ENCODE data around the gene FBXL13. TPM values are rescaled to one million over a fixed set of nuclear protein-coding genes. Genes with fewer than 3 reads are reported as not detected.
"Not testable (repeated sequence)": the region's sequence is repeated elsewhere in the genome, so short reads cannot be mapped to it uniquely, and the experiment has no call there.

Gene FBXL13
- total RNA-seq, 1 donor from 2014 or later, result 0.98 TPM

- no peak overlapping the region for H3K27ac ChIP-seq
- no peaks in the 10 kb centered on the region for H3K36me3 ChIP-seq
- H3K4me3 ChIP-seq, result no peak overlapping the region
- DNase-seq (ENCODE audit: extremely low spot score in 2 of 2), result no peak
- intact Hi-C loops (cut with DNase I), result no loop called here
- no peak for TF ChIP-seq POLR2A (IDR thresholded peaks at IDR 0.05)
- no peak for TF ChIP-seq POLR2AphosphoS5 (IDR thresholded peaks at IDR 0.05; ENCODE audit: insufficient read depth in 1 of 2, low read depth in 1 of 2)
- no peak for TF ChIP-seq CTCF (IDR thresholded peaks at IDR 0.05)
- H3K27me3 ChIP-seq, result no peaks in the 10 kb centered on the region
- no peaks in the 10 kb centered on the region for H3K9me3 ChIP-seq
- H3K4me1 ChIP-seq, result no peaks in the 10 kb centered on the region
Observed at GRCh38 chr7:102966465-102966864, 108.1 kb downstream of the FBXL13 start.

- intact Hi-C loops (cut with DNase I); H3K27me3 ChIP-seq: not testable (repeated sequence)
Observed at GRCh38 chr7:102961993-102962392, 112.6 kb downstream of the FBXL13 start.

GRCh38 chr7:102958004-102958403, 116.6 kb downstream of the FBXL13 start:
- H3K27me3 ChIP-seq; intact Hi-C loops (cut with DNase I); H3K4me3 ChIP-seq; DNase-seq (ENCODE audit: extremely low spot score in 2 of 2); H3K36me3 ChIP-seq; H3K4me1 ChIP-seq; H3K27ac ChIP-seq; H3K9me3 ChIP-seq: not testable (repeated sequence)

More at GRCh38 chr7:102961993-102962392, 112.6 kb downstream of the FBXL13 start:
- not testable (repeated sequence) for H3K9me3 ChIP-seq; H3K36me3 ChIP-seq; H3K27ac ChIP-seq; H3K4me3 ChIP-seq; H3K4me1 ChIP-seq; DNase-seq (ENCODE audit: extremely low spot score in 2 of 2)

GRCh38 chr7:102954359-102954758, 120.2 kb downstream of the FBXL13 start:
- H3K27me3 ChIP-seq, result not testable (repeated sequence)

GRCh38 chr7:102953406-102953805, 121.2 kb downstream of the FBXL13 start:
- H3K9me3 ChIP-seq, result no peaks in the 10 kb centered on the region
- intact Hi-C loops (cut with DNase I), result no loop called here
- no peaks in the 10 kb centered on the region for H3K36me3 ChIP-seq
- no peaks in the 10 kb centered on the region for H3K27me3 ChIP-seq
- no peak for TF ChIP-seq POLR2AphosphoS5 (IDR thresholded peaks at IDR 0.05; ENCODE audit: insufficient read depth in 1 of 2, low read depth in 1 of 2)
- TF ChIP-seq POLR2A (IDR thresholded peaks at IDR 0.05), result no peak
- no peak for TF ChIP-seq CTCF (IDR thresholded peaks at IDR 0.05)
- no peak overlapping the region for H3K4me3 ChIP-seq
- no peak for DNase-seq (ENCODE audit: extremely low spot score in 2 of 2)
- H3K27ac ChIP-seq, result no peak overlapping the region
- no peaks in the 10 kb centered on the region for H3K4me1 ChIP-seq

More at GRCh38 chr7:102954359-102954758, 120.2 kb downstream of the FBXL13 start:
- H3K27ac ChIP-seq; intact Hi-C loops (cut with DNase I); H3K4me1 ChIP-seq; DNase-seq (ENCODE audit: extremely low spot score in 2 of 2); H3K4me3 ChIP-seq; H3K36me3 ChIP-seq; H3K9me3 ChIP-seq: not testable (repeated sequence)

GRCh38 chr7:102951839-102952238, 122.8 kb downstream of the FBXL13 start:
- no peaks in the 10 kb centered on the region for H3K9me3 ChIP-seq

More at GRCh38 chr7:102951839-102952238, 122.8 kb downstream of the FBXL13 start:
- Histone ChIP-seq H3K4me3 (no peak overlapping the region), H3K27ac (no peak overlapping the region), H3K27me3 (no peaks in the 10 kb centered on the region), H3K36me3 (no peaks in the 10 kb centered on the region), H3K4me1 (peaks cover 1% of the 10 kb centered on the region)
- intact Hi-C loops (cut with DNase I), result no loop called here
- no peak for DNase-seq (ENCODE audit: extremely low spot score in 2 of 2)
- TF ChIP-seq CTCF (IDR thresholded peaks at IDR 0.05) (no peak), POLR2A (IDR thresholded peaks at IDR 0.05) (no peak), POLR2AphosphoS5 (IDR thresholded peaks at IDR 0.05; ENCODE audit: insufficient read depth in 1 of 2, low read depth in 1 of 2) (no peak)

Data from vagina (tissue), 2 donors.